ENCODE data around the gene NEDD8. TPM values are rescaled to one million over a fixed set of nuclear protein-coding genes. Genes with fewer than 3 reads are reported as not detected.

Gene NEDD8
- total RNA-seq, 4 donors from 2014 or later: 106 to 156 (median 122) TPM

GRCh38 chr14:24192933-24193332 lies 39.2 kb downstream of the NEDD8 start:
- TF ChIP-seq CTCF (IDR thresholded peaks at IDR 0.05; ENCODE audit: low read depth): no peak

GRCh38 chr14:24190416-24190815 lies 41.8 kb downstream of the NEDD8 start:
- TF ChIP-seq CTCF (IDR thresholded peaks at IDR 0.05; ENCODE audit: low read depth): no peak

GRCh38 chr14:24189460-24189859 lies 42.7 kb downstream of the NEDD8 start:
- no peak for TF ChIP-seq CTCF (IDR thresholded peaks at IDR 0.05; ENCODE audit: low read depth)

- no peak for TF ChIP-seq CTCF (IDR thresholded peaks at IDR 0.05; ENCODE audit: low read depth)
Observed at GRCh38 chr14:24189059-24189375, 43.1 kb downstream of the NEDD8 start.

- TF ChIP-seq CTCF (IDR thresholded peaks at IDR 0.05; ENCODE audit: low read depth): no peak
Observed at GRCh38 chr14:24188251-24189058, 43.7 kb downstream of the NEDD8 start, which contains the start of gene IPO4. Gene IPO4, minus strand, starts transcription at chr14:24188816. Its CDS starts 29 bp downstream, at chr14:24188787.

- no peak for TF ChIP-seq CTCF (IDR thresholded peaks at IDR 0.05; ENCODE audit: low read depth)
Observed at GRCh38 chr14:24187539-24187915, 44.6 kb downstream of the NEDD8 start.

GRCh38 chr14:24186831-24187538 lies 45.2 kb downstream of the NEDD8 start:
- TF ChIP-seq CTCF (IDR thresholded peaks at IDR 0.05; ENCODE audit: low read depth): no peak
